Renal pelvis (tissue), 4 donors: Measurements from ENCODE around the gene TCP11L1. TPM values are rescaled to one million over a fixed set of nuclear protein-coding genes. Genes with fewer than 3 reads are reported as not detected.
"Not testable (repeated sequence)": the region's sequence is repeated elsewhere in the genome, so short reads cannot be mapped to it uniquely, and the experiment has no call there.

Experiments used
- DNase-seq: peaks from one replicate; pipeline ENCODE4 v3.0.0-alpha.2; 2013
- polyA plus RNA-seq, 3 donors: library from polyadenylated mRNA; unstranded; fragments of 120-200 nt; gene quantifications; one replicate each; pipeline ENCODE4 v1.2.1, GENCODE V29; 2013; ENCODE audit not compliant: insufficient read length in 3 of 3

Gene TCP11L1
- polyA plus RNA-seq, 3 donors = 9.8 to 13.2 (median 12.7) TPM

DNA sequence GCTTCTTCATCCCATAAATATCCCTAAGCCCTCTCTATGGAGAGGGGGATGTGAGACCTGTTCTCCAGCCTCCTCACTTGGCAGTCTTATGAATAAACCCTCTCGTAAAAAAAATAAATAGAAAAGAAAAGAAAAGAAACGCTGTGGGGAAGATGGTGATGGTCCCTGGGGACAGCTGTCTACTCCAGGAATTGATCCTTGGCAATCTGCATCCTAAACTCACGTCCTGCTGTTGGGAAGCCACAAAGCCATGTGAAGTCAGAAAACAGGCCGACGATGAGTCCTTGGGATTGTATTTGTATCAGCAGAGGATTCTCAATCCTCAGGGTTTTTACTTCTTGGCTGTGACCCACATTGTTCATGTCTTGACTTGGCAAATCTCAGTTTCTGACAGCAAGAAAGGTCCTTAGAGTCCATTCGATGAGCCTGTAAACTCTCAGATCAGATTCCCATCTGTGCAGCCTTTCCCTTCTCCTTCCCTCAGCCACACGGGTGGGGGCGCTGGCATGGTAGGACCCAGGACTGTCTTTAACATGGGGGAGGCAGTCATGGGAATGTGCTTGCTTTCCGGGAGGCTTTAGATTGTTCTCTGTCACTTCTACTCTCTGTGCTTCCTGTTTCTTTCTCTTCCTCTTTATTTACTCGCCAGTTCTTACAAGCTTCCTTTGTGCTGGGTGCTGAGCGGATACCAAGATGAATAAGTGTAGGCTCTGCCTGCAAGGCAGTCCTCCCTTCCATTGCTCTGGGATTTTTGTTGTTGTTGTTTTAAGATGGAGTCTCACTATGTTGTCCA is 24.9 kb downstream of the TCP11L1 start:
- DNase-seq = no peak

DNA sequence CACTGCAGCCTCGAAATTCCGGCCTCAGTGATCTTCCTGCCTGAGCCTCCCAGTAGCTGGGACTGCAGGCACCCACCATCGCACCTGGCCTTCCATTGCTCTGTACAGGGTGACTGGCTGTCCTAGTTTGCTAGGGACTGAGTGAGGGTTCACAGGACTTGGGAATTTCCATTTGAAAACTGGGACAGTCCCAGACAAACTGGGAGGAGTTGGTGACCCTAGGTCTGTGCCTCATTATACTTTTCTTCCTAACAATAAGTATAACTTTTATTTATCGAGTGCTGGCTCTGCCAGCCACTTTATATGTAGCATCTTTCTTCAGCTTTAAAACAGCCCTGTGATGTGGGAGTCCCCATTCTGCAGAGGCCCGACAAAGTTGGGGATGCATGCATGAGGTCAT is 25.5 kb downstream of the TCP11L1 start:
- no peak for DNase-seq

DNA sequence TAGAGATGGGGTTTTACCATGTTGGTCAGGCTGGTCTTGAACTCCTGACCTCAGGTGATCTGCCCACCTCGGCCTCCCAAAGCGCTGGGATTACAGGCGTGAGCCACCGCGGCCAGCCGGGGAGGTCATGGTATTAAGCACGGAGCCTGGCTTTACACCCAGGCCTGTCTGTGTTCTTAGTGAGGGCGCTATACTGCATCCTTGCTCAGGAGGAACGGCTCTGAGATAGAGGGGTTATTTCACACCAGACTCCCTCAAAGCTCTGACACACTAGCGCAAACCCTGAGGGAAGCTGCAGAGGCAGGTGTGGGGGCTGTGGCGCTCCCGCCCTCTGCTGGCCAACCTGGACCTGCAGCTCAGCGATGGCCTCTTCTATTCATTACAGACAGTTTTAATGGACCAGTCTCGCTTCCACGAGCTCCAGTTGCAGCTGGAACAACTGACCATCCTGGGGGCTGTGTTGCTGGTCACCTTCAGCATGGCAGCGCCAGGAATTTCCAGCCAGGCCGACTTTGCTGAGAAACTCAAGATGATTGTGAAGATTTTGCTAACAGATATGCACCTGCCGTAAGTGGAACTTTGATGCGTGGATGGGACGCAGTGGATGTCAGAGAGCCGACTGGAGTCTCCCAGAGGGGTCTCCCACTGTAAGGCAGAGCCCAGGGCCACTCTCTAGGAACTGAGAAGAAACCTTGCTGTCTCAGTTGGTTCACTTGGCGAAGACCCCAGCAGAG is 26.2 kb downstream of the TCP11L1 start:
- peak; percentile 54 for DNase-seq

DNA sequence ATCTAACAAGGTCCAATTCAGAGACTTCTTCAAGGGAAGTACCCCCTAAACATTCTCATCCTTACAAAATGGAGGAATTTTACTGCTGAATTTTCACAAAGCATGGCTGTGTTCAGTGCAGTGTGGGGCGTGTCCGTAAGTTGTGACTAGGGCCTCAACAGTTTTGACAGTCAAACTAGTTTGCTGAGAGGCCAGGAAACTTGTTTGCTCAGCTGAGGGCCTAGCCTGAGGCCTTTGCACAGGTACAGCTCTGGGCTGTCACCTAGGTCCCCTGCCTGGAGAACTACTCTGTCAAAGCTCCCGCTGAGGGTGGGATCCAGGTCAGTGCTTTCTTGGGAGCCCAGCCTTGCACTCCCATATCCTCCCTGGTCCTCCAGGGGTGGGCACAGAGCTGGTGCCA is 27.9 kb downstream of the TCP11L1 start:
- DNase-seq = no peak

DNA sequence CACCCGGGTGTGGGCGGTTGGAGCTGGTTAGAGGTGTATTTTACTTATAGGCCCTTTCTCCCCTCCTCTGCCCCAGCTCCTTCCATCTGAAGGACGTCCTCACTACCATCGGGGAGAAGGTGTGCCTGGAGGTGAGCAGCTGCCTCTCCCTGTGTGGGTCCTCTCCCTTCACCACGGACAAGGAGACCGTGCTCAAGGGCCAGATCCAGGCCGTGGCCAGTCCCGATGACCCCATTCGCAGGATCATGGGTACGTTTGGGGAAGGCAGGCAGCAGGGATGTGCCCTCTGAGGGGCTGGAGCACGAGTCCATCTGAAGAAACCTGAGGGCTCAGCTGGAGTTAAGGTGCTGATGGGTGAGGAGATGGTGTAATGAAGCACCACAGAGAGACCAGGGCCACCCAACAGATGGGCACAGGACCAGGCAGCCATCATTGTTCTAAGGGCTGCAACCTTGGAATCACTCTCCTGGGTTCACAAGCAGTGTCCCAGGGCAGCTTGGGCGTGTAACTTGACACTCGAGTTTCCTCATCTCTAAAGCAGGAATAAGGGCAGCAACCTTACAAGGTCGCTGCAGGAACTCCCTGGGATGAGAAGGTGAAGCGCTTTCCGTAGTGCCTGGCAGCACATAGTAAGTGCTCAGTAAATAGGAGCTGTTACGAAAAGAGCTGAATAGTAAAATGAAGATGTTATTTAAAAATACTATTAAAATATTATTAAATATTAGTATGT is 29.4 kb downstream of the TCP11L1 start:
- DNase-seq = no peak

DNA sequence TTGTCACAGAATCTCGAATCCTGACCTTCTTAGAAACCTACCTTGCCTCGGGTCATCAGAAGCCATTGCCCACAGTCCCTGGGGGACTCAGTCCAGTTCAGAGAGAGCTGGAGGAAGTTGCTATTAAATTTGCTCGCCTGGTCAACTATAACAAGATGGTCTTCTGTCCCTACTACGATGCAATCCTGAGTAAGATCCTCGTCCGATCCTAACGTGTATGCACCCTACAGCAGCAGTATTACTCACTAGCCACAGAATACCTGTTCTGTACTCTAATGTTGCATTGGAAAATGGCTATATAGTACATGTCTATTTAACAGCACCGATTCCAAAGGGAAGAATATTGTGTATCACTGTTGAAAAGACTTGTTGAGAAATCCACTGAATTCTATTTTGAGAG is 33.1 kb downstream of the TCP11L1 start:
- DNase-seq = no peak

DNA sequence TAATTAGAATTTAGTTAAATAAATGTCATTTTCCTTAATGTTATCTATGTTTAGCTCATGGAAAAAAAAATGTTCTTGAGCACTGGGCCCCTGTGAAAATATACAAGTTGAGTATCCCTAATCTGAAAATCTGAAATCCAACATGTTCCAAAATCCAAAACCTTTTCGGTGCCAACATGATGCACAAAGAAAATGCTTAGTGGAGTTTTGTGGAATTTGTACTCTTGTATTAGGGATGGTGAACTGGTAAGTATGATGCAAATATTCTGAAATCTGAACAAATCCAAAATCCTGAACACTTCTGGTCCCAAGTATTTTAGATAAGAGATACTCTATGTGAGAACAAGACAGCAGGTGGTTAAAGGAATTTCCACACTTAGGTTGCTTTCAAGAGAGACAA is 44.5 kb downstream of the TCP11L1 start:
- DNase-seq = no peak

DNA sequence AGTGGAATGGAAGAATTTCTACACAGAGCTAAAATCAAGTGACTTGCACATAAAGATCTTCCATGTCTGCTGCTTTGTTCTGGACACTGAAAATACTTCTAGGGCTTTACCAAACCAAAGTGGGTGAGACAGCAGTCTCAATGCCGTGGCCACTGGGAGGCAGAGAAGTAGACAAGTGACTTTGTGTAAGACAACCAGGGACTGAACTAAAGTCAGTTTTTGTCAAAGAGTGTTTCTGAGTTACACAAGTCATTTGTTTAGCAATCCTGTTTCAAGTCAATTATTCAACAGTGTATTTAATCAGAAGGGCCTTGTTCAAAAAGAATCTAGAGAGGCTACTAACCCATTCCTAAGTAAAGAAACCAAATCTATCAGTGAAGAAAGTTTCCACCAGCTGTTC is 46.6 kb downstream of the TCP11L1 start:
- DNase-seq = no peak

DNA sequence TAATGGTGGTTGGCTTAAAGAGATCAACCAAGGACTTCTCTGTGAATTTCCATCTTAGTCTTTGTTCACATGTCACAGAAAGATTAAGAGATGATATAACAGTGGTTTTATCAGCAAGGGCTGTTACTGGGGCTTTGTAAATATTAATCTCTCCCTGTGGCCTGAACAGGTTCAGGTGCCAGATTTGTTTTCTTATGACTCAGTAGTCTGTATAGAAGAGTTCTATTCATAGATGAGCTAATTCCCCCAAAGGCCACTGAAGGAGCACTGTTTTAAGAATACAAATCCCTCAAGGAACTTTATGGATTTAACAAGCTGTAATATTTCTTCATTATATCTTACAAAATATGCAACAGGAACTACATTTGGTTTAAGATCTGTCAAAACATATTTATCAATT is 50.4 kb downstream of the TCP11L1 start:
- no peak for DNase-seq

DNA sequence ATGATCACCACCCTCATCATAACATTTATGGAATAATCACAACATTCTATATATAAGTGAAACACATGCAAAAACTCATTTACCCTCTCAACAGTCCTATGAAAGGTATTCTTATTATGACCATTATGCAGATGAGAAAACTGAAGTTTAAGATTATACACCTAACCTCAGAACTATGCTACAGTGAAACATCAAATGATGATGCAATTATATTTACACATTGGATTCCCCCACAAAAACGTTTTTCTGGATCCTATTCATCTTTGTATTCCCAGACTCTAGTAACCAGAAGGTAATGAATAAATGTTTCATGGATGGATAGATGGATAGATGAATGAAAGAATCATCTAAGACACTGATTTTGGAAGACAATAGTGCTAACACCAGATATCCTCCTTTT is 54.8 kb downstream of the TCP11L1 start:
- DNase-seq = no peak

DNA sequence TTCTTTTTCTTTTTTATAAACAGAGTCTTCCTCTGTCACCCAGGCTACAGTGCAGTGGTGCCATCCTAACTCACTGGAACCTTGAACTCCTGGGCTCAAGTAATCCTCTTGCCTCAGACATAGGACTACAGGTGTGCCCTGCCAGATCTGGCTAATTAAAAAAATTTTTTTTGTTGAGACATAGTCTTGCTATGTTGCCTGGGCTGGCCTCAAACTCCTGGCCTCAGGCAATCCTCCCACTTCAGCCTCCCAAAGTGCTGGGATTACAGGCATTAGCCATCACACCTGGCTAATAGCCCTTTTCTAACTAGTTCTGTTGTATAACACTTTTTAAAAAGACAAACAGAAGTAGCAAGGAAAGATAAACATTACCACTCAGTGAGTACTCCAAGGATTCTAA is 64.5 kb downstream of the TCP11L1 start:
- no peak for DNase-seq

DNA sequence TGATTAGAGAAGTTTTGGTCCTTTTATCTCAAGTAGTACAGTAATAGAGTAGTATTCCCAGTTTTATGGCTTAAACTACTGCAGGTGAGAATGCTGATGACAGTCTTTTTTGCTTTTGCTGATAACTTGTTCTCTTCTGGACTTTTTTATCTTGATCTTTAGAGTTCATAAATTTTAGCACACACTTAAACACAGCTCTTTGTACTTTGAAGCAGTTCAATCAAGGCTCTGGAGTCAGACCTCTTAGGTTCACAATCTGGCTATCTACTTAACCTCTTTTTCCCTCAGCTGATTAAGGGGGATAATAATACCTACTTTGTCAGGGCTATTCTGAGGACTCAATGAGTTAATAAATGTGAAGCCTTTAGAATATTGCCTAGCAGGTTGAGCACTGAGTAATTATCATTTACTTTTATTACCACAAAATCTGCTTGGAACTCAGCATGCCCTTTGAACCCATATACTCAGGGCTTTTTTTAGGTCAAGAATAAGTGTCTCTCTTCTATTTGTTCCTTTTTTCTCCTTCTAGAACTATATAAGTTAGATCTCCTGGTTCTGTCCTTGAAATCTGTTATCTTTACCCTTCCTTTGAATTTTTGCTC is 70.0 kb downstream of the TCP11L1 start:
- DNase-seq = no peak

DNA sequence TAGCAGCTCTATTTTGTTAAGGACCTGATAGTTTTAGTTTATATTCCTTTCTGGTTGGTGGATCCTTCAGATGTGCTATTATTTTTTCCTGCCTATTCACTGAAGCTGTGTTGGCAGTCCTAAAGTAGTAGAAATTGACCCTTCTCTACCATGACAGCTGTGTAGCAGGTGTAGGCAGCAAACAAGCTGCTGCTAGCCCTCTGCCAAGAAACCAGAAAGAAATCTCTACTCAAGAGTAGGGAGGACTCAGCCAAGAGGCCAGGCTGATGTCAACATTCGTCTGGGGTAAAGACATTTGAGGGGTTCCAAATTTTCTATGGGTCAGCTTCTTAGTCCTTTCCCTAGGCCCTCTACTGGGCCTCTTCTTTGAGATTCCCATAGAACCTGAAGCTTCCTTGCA is 70.7 kb downstream of the TCP11L1 start:
- DNase-seq = no peak

DNA sequence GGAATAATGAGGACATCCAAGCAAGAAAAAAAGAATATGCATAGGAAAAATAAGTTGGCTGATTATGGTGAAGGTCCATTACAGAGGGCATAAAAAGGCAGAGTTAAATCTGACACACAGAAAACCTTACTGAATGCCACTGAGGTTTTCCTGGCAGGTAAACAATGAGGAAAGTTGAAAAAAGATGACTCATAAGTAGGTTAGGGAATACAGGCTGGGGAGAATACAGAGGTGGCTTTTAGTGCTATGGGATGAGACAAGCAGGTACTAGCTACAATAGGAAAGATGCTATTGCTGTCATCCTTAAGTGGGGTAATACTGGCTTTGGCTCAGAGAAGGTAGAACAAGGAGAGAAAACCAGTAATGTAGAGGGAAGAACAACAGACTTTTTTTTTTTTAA is 77.2 kb downstream of the TCP11L1 start:
- DNase-seq = no peak

DNA sequence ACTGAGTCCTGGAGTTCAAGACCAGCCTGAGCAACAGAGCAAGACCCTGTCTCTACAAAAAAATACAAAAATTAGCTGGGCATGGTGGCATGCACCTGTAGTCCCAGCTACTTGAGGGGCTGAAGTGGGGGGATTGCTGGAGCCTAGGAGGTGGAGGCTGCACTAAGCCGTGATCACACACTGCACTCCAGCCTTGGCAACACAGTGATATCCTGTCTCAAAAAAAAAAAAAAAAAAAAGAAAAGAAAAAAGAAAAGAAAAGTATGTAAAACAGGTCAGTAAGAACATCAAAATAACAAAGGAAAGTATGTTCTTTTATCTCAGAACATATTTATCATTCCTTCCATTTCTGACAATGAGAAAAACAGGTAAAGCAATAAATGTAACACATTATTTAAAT is 83.3 kb downstream of the TCP11L1 start:
- not testable (repeated sequence) for DNase-seq

Other genes starting within 250 kb of the TCP11L1 start
- gene CCDC73, start 244.9 kb upstream of the TCP11L1 start, polyA plus RNA-seq = under 1 TPM; 0.23 to 0.37 (median 0.30) TPM
- gene PRRG4, start 209.6 kb upstream of the TCP11L1 start, polyA plus RNA-seq = 1 to 10 TPM; 4.8 to 7.7 (median 5.8) TPM
- gene QSER1, start 146.8 kb upstream of the TCP11L1 start, polyA plus RNA-seq = 10 to 100 TPM; 38.6 to 40.5 (median 38.7) TPM
- gene DEPDC7, start 23.7 kb upstream of the TCP11L1 start, polyA plus RNA-seq = 1 to 10 TPM; 5.9 to 8.3 (median 8.0) TPM
- gene CSTF3, start 121.9 kb downstream of the TCP11L1 start, polyA plus RNA-seq = 10 to 100 TPM; 58.1 to 62.7 (median 62.3) TPM
- gene HIPK3, start 217.8 kb downstream of the TCP11L1 start, polyA plus RNA-seq = 10 to 100 TPM; 39.6 to 48.6 (median 44.3) TPM